Natural killer cell (primary cell): ENCODE data around the gene RAB39A. TPM values are rescaled to one million over a fixed set of nuclear protein-coding genes. Genes with fewer than 3 reads are reported as not detected.

Source experiments
- ATAC-seq, 3 donors: fragments of 150-1000 bp in 2 of 3; fragments of 200-7000 bp in 1 of 3; cut with Tn5 transposase; 1 replicate in 1 of 3; 2 replicates in 2 of 3; pipeline ENCODE4 v1.10.0; 2021; ENCODE audit warnings: mild to moderate bottlenecking in 2 of 3, moderate library complexity in 2 of 3
- DNase-seq, 2 donors: peaks; one replicate each; pipeline versions ENCODE4 v3.0.0 to v3.0.0-alpha.2; 2013 to 2021; ENCODE audit warnings: mixed read lengths in 1 of 2
- H3K27ac ChIP-seq: one replicate; pipeline ENCODE4 v1.5.1; 2013; ENCODE audit warnings: mild to moderate bottlenecking, low read length
- H3K27me3 ChIP-seq: one replicate; pipeline ENCODE4 v1.6.1; 2013; ENCODE audit warnings: low read length; ENCODE audit not compliant: control insufficient read depth, insufficient read depth
- H3K36me3 ChIP-seq: one replicate; pipeline ENCODE4 v1.6.1; 2013; ENCODE audit warnings: low read length; ENCODE audit not compliant: control insufficient read depth, insufficient read depth
- H3K4me1 ChIP-seq: one replicate; pipeline ENCODE4 v1.6.1; 2013; ENCODE audit warnings: low read length; ENCODE audit not compliant: control insufficient read depth, insufficient read depth
- H3K4me3 ChIP-seq: one replicate; pipeline ENCODE4 v1.5.1; 2013; ENCODE audit warnings: low read length
- H3K9me3 ChIP-seq: one replicate; pipeline ENCODE4 v1.6.1; 2013; ENCODE audit warnings: low read length; ENCODE audit not compliant: control insufficient read depth, insufficient read depth
- H3K27ac Mint-ChIP-seq, 2 donors: one replicate each; pipeline ENCODE4 v1.8.0; 2022; ENCODE audit warnings: mild to moderate bottlenecking in 2 of 2, mixed read lengths in 2 of 2, moderate library complexity in 1 of 2
- H3K27me3 Mint-ChIP-seq, 2 donors: one replicate each; pipeline ENCODE4 v1.8.0; 2022; ENCODE audit warnings: low read depth in 2 of 2, mixed read lengths in 2 of 2
- H3K36me3 Mint-ChIP-seq: one replicate; pipeline ENCODE4 v1.8.0; 2022; ENCODE audit warnings: mixed read lengths
- H3K4me1 Mint-ChIP-seq, 2 donors: one replicate each; pipeline ENCODE4 v1.8.0; 2022; ENCODE audit warnings: mixed read lengths in 2 of 2
- H3K4me3 Mint-ChIP-seq: one replicate; pipeline ENCODE4 v1.8.0; 2022; ENCODE audit warnings: mild to moderate bottlenecking, moderate library complexity, mixed read lengths
- H3K9me3 Mint-ChIP-seq, 2 donors: one replicate each; pipeline ENCODE4 v1.8.0; 2022; ENCODE audit warnings: mixed read lengths in 2 of 2
- WGBS: methylation state at CpG from one replicate; pipeline ENCODE4 v1.1.7; 2013; ENCODE audit warnings: missing lambda C conversion rate; ENCODE audit not compliant: insufficient coverage; 5-methylcytosine and 5-hydroxymethylcytosine counted together
- intact Hi-C: fragments of 100-400 bp; cut with micrococcal nuclease; formaldehyde crosslinking; loops from one replicate; pipeline ENCODE4 v1.14.2; 2022
- total RNA-seq, 4 donors: library from RNA; stranded (reverse); fragments of 120-200 nt in 1 of 4; gene quantifications; one replicate each; pipeline versions ENCODE4 v1.2.3 to v1.2.4, GENCODE V29; 2013 to 2022
- TF ChIP-seq, protein P1 (sequence below): fragments of 200-600 bp; IDR thresholded peaks from one replicate; pipeline ENCODE4 v1.8.0; 2022; ENCODE audit warnings: antibody characterized with exemption

Gene RAB39A
- total RNA-seq, 3 donors from 2014 or later (not counting 1 experiment from before 2014, with no cell fraction given): 0.14 to 0.20 TPM; not detected in 1

DNA sequence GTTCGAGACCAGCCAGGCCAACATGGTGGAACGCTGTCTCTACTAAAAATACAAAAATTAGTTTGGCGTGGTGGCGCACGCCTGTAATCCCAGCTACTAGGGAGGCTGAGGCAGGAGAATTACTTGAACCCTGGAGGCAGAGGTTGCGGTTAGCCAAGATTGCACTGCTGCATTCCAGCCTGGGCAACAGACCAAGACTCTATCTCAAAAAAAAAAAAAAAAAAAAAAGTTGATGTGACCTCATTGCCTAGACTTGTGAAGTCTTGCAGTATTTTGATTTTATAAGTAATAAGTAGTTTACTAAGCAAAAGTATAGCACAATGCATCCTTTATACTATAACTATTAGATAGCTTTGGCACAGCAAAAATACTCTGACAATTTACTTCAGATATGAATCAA lies 70.5 kb downstream of the RAB39A start:
- Mint-ChIP-seq H3K27ac (no peak overlapping the region), H3K4me3 (no peak overlapping the region), H3K36me3 (no peaks in the 10 kb centered on the region), H3K4me1 (peaks cover 0 to 4% of the 10 kb centered on the region in 2 donors), H3K9me3 (no peaks in the 10 kb centered on the region), H3K27me3 (peaks cover 14 to 18% of the 10 kb centered on the region in 2 donors)
- Histone ChIP-seq H3K9me3 (no peaks in the 10 kb centered on the region), H3K27ac (no peak overlapping the region), H3K4me3 (no peak overlapping the region), H3K36me3 (no peaks in the 10 kb centered on the region), H3K4me1 (no peaks in the 10 kb centered on the region), H3K27me3 (no peaks in the 10 kb centered on the region)
- TF ChIP-seq, protein P1, sequence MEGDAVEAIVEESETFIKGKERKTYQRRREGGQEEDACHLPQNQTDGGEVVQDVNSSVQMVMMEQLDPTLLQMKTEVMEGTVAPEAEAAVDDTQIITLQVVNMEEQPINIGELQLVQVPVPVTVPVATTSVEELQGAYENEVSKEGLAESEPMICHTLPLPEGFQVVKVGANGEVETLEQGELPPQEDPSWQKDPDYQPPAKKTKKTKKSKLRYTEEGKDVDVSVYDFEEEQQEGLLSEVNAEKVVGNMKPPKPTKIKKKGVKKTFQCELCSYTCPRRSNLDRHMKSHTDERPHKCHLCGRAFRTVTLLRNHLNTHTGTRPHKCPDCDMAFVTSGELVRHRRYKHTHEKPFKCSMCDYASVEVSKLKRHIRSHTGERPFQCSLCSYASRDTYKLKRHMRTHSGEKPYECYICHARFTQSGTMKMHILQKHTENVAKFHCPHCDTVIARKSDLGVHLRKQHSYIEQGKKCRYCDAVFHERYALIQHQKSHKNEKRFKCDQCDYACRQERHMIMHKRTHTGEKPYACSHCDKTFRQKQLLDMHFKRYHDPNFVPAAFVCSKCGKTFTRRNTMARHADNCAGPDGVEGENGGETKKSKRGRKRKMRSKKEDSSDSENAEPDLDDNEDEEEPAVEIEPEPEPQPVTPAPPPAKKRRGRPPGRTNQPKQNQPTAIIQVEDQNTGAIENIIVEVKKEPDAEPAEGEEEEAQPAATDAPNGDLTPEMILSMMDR: no peak
- DNase-seq: no peak
- no peak for ATAC-seq
- intact Hi-C loops: no loop called here
- WGBS: 94% methylated on average over 6 of the region's 6 CpGs

DNA sequence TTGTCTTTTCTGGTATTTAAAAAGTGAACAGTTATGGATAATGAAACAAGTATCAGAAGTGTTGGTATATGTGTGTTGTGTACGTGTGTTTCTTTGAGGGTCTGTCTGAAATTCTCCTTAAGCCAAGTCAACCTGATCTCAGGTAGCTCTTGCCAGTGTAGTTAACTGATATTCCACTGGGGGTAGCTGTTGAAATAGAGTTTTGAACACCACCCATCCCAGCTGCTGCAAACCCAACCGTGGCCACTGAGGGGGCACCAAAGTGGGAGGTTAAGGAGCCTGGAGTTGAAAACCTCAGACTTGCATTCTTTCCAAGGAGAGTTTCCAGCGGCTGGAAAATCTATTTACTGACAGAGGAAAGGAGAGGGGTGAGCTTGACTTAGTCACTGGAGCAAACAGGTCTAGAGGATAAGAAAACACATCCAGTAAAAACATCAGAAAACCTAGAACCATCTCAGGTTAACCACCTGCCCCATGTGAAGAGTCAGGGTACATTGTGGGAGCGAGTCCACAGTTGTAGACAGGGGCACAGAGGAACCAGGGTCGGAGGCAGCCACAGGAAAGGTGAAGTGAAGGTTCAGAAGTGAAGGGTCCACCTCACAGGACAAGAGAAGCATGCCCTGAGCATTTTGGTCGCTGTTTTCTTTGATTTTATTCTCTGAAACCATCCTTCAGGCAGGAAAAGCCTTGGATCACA lies 71.7 kb downstream of the RAB39A start:
- no peak overlapping the region for H3K27ac Mint-ChIP-seq
- Histone ChIP-seq H3K9me3 (no peaks in the 10 kb centered on the region), H3K36me3 (no peaks in the 10 kb centered on the region), H3K4me1 (no peaks in the 10 kb centered on the region), H3K27ac (no peak overlapping the region), H3K4me3 (no peak overlapping the region), H3K27me3 (no peaks in the 10 kb centered on the region)
- peak in 1 of 2 donors; percentile 65 for DNase-seq
- intact Hi-C loops: no loop called here
- 36% methylated on average over 4 of the region's 6 CpGs for WGBS
- peaks cover 0 to 4% of the 10 kb centered on the region in 2 donors for H3K4me1 Mint-ChIP-seq
- no peaks in the 10 kb centered on the region for H3K9me3 Mint-ChIP-seq
- peak; percentile 71 to 84 (median 80) for ATAC-seq
- H3K27me3 Mint-ChIP-seq: peaks cover 14 to 15% of the 10 kb centered on the region in 2 donors
- TF ChIP-seq, protein P1: no peak
- no peak overlapping the region for H3K4me3 Mint-ChIP-seq
- H3K36me3 Mint-ChIP-seq: no peaks in the 10 kb centered on the region

DNA sequence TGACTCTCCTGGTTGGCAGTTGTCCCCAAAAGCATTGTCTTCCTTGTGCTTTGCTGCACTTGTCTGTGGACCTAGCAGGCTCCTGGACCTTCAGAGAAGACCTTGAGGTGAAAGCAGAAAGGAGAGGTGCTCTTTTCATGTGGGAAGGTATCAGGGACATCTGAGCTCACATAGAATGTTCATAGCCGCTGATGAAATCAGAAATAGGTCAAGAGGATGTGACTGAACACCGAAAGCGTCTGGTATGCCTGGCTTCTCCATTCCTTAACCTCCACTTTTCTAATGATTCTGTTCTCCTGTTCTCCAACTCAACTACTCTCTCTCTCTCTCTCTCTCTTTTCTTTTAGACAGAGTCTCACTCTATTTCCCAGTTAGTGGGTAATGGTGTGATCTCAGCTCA lies 74.2 kb downstream of the RAB39A start:
- H3K4me3 ChIP-seq: no peak overlapping the region
- H3K27ac ChIP-seq: no peak overlapping the region
- H3K36me3 ChIP-seq: no peaks in the 10 kb centered on the region
- intact Hi-C loops: no loop called here
- no peak overlapping the region for H3K4me3 Mint-ChIP-seq
- DNase-seq (no peak), ATAC-seq (no peak)
- TF ChIP-seq, protein P1: no peak
- WGBS: 66% methylated on average over 3 of the region's 3 CpGs
- H3K9me3 ChIP-seq: no peaks in the 10 kb centered on the region
- no peak overlapping the region for H3K27ac Mint-ChIP-seq
- no peaks in the 10 kb centered on the region for H3K4me1 ChIP-seq
- H3K4me1 Mint-ChIP-seq: peaks cover 0 to 4% of the 10 kb centered on the region in 2 donors
- no peaks in the 10 kb centered on the region for H3K27me3 ChIP-seq
- no peaks in the 10 kb centered on the region for H3K9me3 Mint-ChIP-seq
- peaks cover 6 to 11% of the 10 kb centered on the region in 2 donors for H3K27me3 Mint-ChIP-seq
- no peaks in the 10 kb centered on the region for H3K36me3 Mint-ChIP-seq

DNA sequence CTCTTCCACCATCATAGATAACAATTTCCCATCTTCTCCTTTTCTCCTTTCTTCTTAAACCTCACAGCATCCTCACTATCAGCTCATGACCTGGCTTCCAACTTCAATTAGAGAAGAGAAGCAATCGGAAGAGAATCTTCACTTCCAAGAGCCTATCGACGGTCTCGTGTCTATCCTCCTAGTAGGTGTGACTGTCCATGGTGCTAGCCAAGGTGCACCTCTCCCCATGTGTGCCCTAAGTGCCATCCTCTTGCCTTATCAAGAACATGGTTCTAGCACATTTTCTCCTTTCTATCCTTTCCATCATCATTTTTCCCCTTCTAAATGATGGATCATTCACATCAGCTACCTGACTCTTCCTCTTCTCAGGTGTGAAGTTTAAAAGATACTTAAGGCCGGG lies 75.4 kb downstream of the RAB39A start:
- Mint-ChIP-seq H3K36me3 (no peaks in the 10 kb centered on the region), H3K27me3 (peaks cover 6 to 9% of the 10 kb centered on the region in 2 donors), H3K9me3 (no peaks in the 10 kb centered on the region), H3K4me3 (no peak overlapping the region), H3K4me1 (peaks cover 4% of the 10 kb centered on the region in 2 donors), H3K27ac (no peak overlapping the region)
- no peak overlapping the region for H3K4me3 ChIP-seq
- no peaks in the 10 kb centered on the region for H3K4me1 ChIP-seq
- no peak overlapping the region for H3K27ac ChIP-seq
- ATAC-seq (no peak), DNase-seq (no peak)
- H3K9me3 ChIP-seq: no peaks in the 10 kb centered on the region
- H3K36me3 ChIP-seq: no peaks in the 10 kb centered on the region
- intact Hi-C loops: no loop called here
- 92% methylated on average over 5 of the region's 5 CpGs for WGBS
- no peaks in the 10 kb centered on the region for H3K27me3 ChIP-seq
- TF ChIP-seq, protein P1: no peak
